K562 (cell line): Measurements from ENCODE around the gene GRHL3. TPM values are rescaled to one million over a fixed set of nuclear protein-coding genes. Genes with fewer than 3 reads are reported as not detected.

Experiments
- ATAC-seq: fragments of 200-7000 bp; cut with Tn5 transposase; 3 replicates; pipeline ENCODE4 v1.9.1; 2020; ENCODE audit warnings: moderate library complexity
- BruUV-seq: library from RNA; stranded (reverse); fragments of 400-500 nt; replicated peaks from 2 replicates; lab custom pipeline; 2021; lab: Mats Ljungman, UMichigan
- CTCF ChIA-PET: fragments of 300-600 bp; formaldehyde crosslinking; extraction: SDS; loops from one replicate; lab custom pipeline; 2021; ENCODE audit warnings: low intra/inter-chr PET ratio; lab: Yijun Ruan, JAX
- POLR2A ChIA-PET: fragments of 300-600, 350-650 bp; sonication (Branson Sonifier 250); formaldehyde crosslinking; extraction: SDS; loops from one replicate; lab custom pipeline; 2021; ENCODE audit warnings: antibody characterized with exemption, inconsistent platforms; lab: Yijun Ruan, JAX
- DNase-seq, 4 experiments: peaks; one replicate each; pipeline versions ENCODE4 v3.0.0 to v3.0.0-alpha.2; 2011 to 2018; ENCODE audit warnings: low spot score in 3 of 4, mixed read lengths in 3 of 4; ENCODE audit errors: extremely low read depth in 1 of 4
- FAIRE-seq: peaks from 2 replicates; lab custom pipeline; 2011; peaks lifted over from hg19 to GRCh38; lab: Jason Lieb, UNC
- H2AFZ ChIP-seq: 2 replicates; pipeline ENCODE4 v1.6.0; 2011; ENCODE audit warnings: low read depth, low read length, control low read depth, inconsistent platforms
- H3K27ac ChIP-seq: fragments of 200-600 bp; 3 replicates; pipeline ENCODE4 v1.8.0; 2011; ENCODE audit warnings: low read depth, mild to moderate bottlenecking, control low read depth, inconsistent platforms, low read length, moderate library complexity, mixed read lengths; ENCODE audit errors: extremely low read depth
- H3K27me3 ChIP-seq, 2 experiments: fragments of 300-600 bp in 1 of 2; 2 replicates in 1 of 2; 3 replicates in 1 of 2; pipeline versions ENCODE4 v1.6.0 to v1.8.0; 2011; ENCODE audit warnings: inconsistent platforms in 2 of 2, low read length in 2 of 2, mild to moderate bottlenecking in 1 of 2, mixed read lengths in 1 of 2, moderate library complexity in 1 of 2; ENCODE audit not compliant: control insufficient read depth in 2 of 2, insufficient read depth in 2 of 2
- H3K36me3 ChIP-seq: fragments of 300-600 bp; 3 replicates; pipeline ENCODE4 v1.8.0; 2011; ENCODE audit warnings: mild to moderate bottlenecking, low read length, inconsistent platforms; ENCODE audit not compliant: control insufficient read depth, insufficient read depth
- H3K4me1 ChIP-seq, 2 experiments: fragments of 200-600 bp in 1 of 2; replicated peaks in 1 of 2; 2 replicates in 1 of 2; 3 replicates in 1 of 2; pipeline versions ENCODE4 v1.5.1 to v1.8.0; 2011; ENCODE audit warnings: inconsistent platforms in 2 of 2, low read length in 2 of 2, mild to moderate bottlenecking in 1 of 2, mixed read lengths in 1 of 2, moderate library complexity in 1 of 2; ENCODE audit not compliant: control insufficient read depth in 2 of 2, insufficient read depth in 2 of 2
- H3K4me2 ChIP-seq: 2 replicates; pipeline ENCODE4 v1.6.1; 2011; ENCODE audit warnings: low read length, control low read depth, inconsistent platforms, mixed read lengths; ENCODE audit not compliant: insufficient read depth
- H3K4me3 ChIP-seq: fragments of 200-600 bp; sonication (generic), shearing (Covaris generic); 2 replicates; pipeline ENCODE4 v1.5.1; 2016; ENCODE audit warnings: control low read depth, inconsistent platforms
- H3K79me2 ChIP-seq: fragments of 200-600 bp; 3 replicates; pipeline ENCODE4 v1.8.0; 2011; ENCODE audit warnings: low read length, inconsistent platforms; ENCODE audit not compliant: control insufficient read depth, insufficient read depth
- H3K9ac ChIP-seq, 2 experiments: 2 replicates each; pipeline versions ENCODE4 v1.6.0 to v1.6.1; 2011; ENCODE audit warnings: low read depth in 2 of 2, low read length in 2 of 2, control low read depth in 1 of 2, inconsistent platforms in 1 of 2, mild to moderate bottlenecking in 1 of 2, mixed read lengths in 1 of 2; ENCODE audit not compliant: insufficient read depth in 1 of 2
- H3K9me1 ChIP-seq: one replicate; pipeline ENCODE4 v1.6.0; 2011; ENCODE audit warnings: inconsistent platforms, mild to moderate bottlenecking, low read length, moderate library complexity; ENCODE audit not compliant: control insufficient read depth, insufficient read depth
- H3K9me3 ChIP-seq: replicated peaks from 2 replicates; pipeline ENCODE4 v1.5.1; 2011; ENCODE audit warnings: low read depth, low read length, inconsistent platforms; ENCODE audit not compliant: control insufficient read depth, insufficient read depth
- H4K20me1 ChIP-seq: replicated peaks from 2 replicates; pipeline ENCODE4 v1.6.1; 2011; ENCODE audit warnings: low read length, inconsistent platforms, mixed read lengths; ENCODE audit not compliant: control insufficient read depth, insufficient read depth
- FOXO4 ChIP-seq: fragments of 450-650 bp; formaldehyde crosslinking; IDR thresholded peaks from 2 replicates; pipeline ENCODE4 v1.4.0; 2020; ENCODE audit warnings: mild to moderate bottlenecking, moderate library complexity
- FOXP4 ChIP-seq: sonication (generic); formaldehyde crosslinking; IDR thresholded peaks from 2 replicates; pipeline ENCODE4 v1.8.0; 2022; ENCODE audit warnings: mild to moderate bottlenecking, missing genetic modification reagents, borderline replicate concordance
- HSF4 ChIP-seq: fragments of 250-450 bp; sonication (Bioruptor Pico); IDR thresholded peaks from 2 replicates; pipeline ENCODE4 v2.1.2; 2022; ENCODE audit warnings: mild to moderate bottlenecking, moderate library complexity, borderline replicate concordance
- IFI16 ChIP-seq: fragments of 250-450 bp; sonication (Bioruptor Pico); IDR thresholded peaks from 2 replicates; pipeline ENCODE4 v2.1.2; 2022; ENCODE audit warnings: mild to moderate bottlenecking, inconsistent platforms
- MITF ChIP-seq: IDR thresholded peaks from 2 replicates; pipeline ENCODE4 v1.6.1; 2014; ENCODE audit warnings: antibody characterized with exemption
- PML ChIP-seq: IDR thresholded peaks from 2 replicates; pipeline ENCODE4 v1.6.1; 2012; ENCODE audit warnings: low read length, inconsistent platforms
- TRIM25 ChIP-seq: fragments of 450-650 bp; IDR thresholded peaks from 2 replicates; pipeline ENCODE4 v1.7.0; 2016; ENCODE audit warnings: borderline replicate concordance
- ZC3H11A ChIP-seq: IDR thresholded peaks from 2 replicates; pipeline ENCODE4 v1.6.1; 2012; ENCODE audit warnings: low read depth, low read length, improper control_type of control experiment
- ZNF140 ChIP-seq: fragments of 250-450 bp; sonication (Bioruptor Pico); IDR thresholded peaks from 2 replicates; pipeline ENCODE4 v1.8.0; 2021; ENCODE audit warnings: moderate library complexity, mild to moderate bottlenecking, inconsistent platforms
- WGBS: fragments of 100-300 bp; shearing (Covaris generic); methylation state at CpG from one replicate; pipeline ENCODE4 v1.1.6; 2016; ENCODE audit warnings: low coverage, mixed read lengths; ENCODE audit not compliant: insufficient coverage; ENCODE audit errors: missing lambda C conversion rate; 5-methylcytosine and 5-hydroxymethylcytosine counted together
- in situ Hi-C: fragments of 300-500 bp; cut with MboI; formaldehyde crosslinking; loops from 4 replicates; pipeline ENCODE4 v1.15.0; 2018; ENCODE audit warnings: inconsistent platforms, mixed read lengths
- intact Hi-C: fragments of 100-400 bp; cut with micrococcal nuclease; formaldehyde crosslinking; loops from 2 replicates; pipeline ENCODE4 v1.14.2; 2022
- polyA plus RNA-seq, 8 experiments: library from polyadenylated mRNA; depleted of rRNA in 4 of 8; stranded (reverse) in 5 of 8; unstranded in 3 of 8; fragments of >200 nt; fragmentation: Nextera tagmentation in 2 of 8; fragmentation: Illumina TruSeq in 1 of 8; extraction: Ambion mirVana in 2 of 8; extraction: Trizol in 1 of 8; gene quantifications; 2 replicates each; pipeline versions ENCODE4 v1.2.1 to v1.2.3, GENCODE V29; 2011 to 2014; ENCODE audit warnings: inconsistent platforms in 1 of 8, missing spikeins in 1 of 8
- total RNA-seq, 7 experiments: library from RNA; depleted of rRNA in 6 of 7; stranded (reverse); fragments of >200 nt in 6 of 7; fragmentation: Illumina TruSeq in 2 of 7; extraction: Trizol in 2 of 7; gene quantifications; 2 replicates each; pipeline versions ENCODE4 v1.2.1 to v1.2.3, GENCODE V29; 2011 to 2021; ENCODE audit warnings: low replicate concordance in 1 of 7

The GRHL3 gene
- total and polyA plus RNA-seq, 9 of the 15 experiments (the other 6 are each of a cell fraction or from before 2014, with no cell fraction given) = 0.01 to 0.04 TPM; not detected in 7

GRCh38 chr1:24380508-24380907, 61.4 kb downstream of the GRHL3 start (continued):
- TF ChIP-seq FOXO4 = no peak
- no peak for TF ChIP-seq HSF4

- in situ Hi-C loops = loop anchor here (5.0 kb wide), 1 partner anchor 74 kb away; no protein-coding TSS in a partner anchor
These were observed 62.1 kb downstream of the GRHL3 start for GRCh38 chr1:24381256-24381655.

More at GRCh38 chr1:24381256-24381655, 62.1 kb downstream of the GRHL3 start:
- no peak overlapping the region for H3K4me2 ChIP-seq
- BruUV-seq = no TSS peak
- H3K27me3 ChIP-seq = peaks cover 0 to 21% of the 10 kb centered on the region in 2 experiments; a peak in 3 of 5 replicates
- H3K9me1 ChIP-seq = no peaks in the 10 kb centered on the region
- no peak for DNase-seq
- ChIA-PET CTCF (no interaction called here), POLR2A (interaction anchor here (0.5 to 2.1 kb wide), 5 partner anchors 9 to 172 kb away, joined by 3 to 11 read pairs (median 5); no protein-coding TSS in a partner anchor)
- intact Hi-C loops = no loop called here
- 51% methylated on average over 2 of the region's 2 CpGs for WGBS
- FAIRE-seq = no peak
- no peaks in the 10 kb centered on the region for H3K9me3 ChIP-seq
- H3K27ac ChIP-seq = no peak overlapping the region
- H3K4me3 ChIP-seq = no peak overlapping the region
- H3K4me1 ChIP-seq = no peaks in the 10 kb centered on the region
- ATAC-seq = no peak
- no peak for TF ChIP-seq FOXP4 (CRISPR knock-in tag)
- TF ChIP-seq PML = no peak
- no peak for TF ChIP-seq MITF
- TF ChIP-seq IFI16 (CRISPR knock-in tag) = no peak
- no peak for TF ChIP-seq ZC3H11A
- TF ChIP-seq ZNF140 (CRISPR knock-in tag) = no peak
- TF ChIP-seq TRIM25 = no peak
- H3K36me3 ChIP-seq = no peaks in the 10 kb centered on the region
- H3K9ac ChIP-seq = no peak overlapping the region
- H4K20me1 ChIP-seq = no peaks in the 10 kb centered on the region; the same call in 1 of the 2 replicates
- no peak overlapping the region for H2AFZ ChIP-seq
- H3K79me2 ChIP-seq = no peaks in the 10 kb centered on the region
